ENCODE data around the gene RTN4R. TPM values are rescaled to one million over a fixed set of nuclear protein-coding genes. Genes with fewer than 3 reads are reported as not detected.
"Not testable (repeated sequence)": the region's sequence is repeated elsewhere in the genome, so short reads cannot be mapped to it uniquely, and the experiment has no call there.

RTN4R gene
- total RNA-seq, 1 experiment from 2014 or later, result 9.6 TPM

DNA sequence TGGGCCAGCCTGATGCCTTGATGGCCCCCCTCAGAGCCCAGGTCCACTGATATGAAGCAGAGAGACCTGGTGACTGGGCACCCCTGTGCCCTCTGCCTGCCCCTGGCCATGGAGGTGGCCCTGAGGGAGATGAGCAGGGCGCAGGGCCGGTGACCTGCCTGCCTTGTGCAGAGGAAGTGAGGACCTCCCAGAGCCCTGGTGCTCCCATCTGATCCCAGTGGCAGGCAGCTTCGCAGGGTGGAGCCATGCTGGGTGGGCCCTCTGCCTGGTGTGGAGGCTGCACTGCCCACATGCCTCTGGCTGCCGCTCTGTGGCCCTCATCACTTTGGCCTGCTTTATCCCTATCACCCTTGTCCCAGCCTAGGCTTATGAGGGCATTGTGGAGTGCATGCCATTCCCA, 1.1 kb upstream of the RTN4R start:
- H3K4me1 ChIP-seq (ENCODE audit: insufficient read depth, low read length, poor library complexity, severe bottlenecking); H3K9me3 ChIP-seq (ENCODE audit: low read depth, low read length, poor library complexity, severe bottlenecking); H3K36me3 ChIP-seq (ENCODE audit: insufficient read depth, low read length, poor library complexity, severe bottlenecking); H3K27ac ChIP-seq (ENCODE audit: low read depth, low read length, poor library complexity, severe bottlenecking); intact Hi-C loops (cut with micrococcal nuclease; ENCODE audit: unreplicated experiment); H3K27me3 ChIP-seq (replicated peaks; ENCODE audit: insufficient read depth, low read depth, low read length, poor library complexity); CTCF ChIA-PET; BruUV-seq (replicated peaks); H3K4me3 ChIP-seq (ENCODE audit: low read depth, low read length, poor library complexity, severe bottlenecking); DNase-seq (ENCODE audit: low spot score); POLR2A ChIA-PET (ENCODE audit: low non-redundant PET): not testable (repeated sequence)

DNA sequence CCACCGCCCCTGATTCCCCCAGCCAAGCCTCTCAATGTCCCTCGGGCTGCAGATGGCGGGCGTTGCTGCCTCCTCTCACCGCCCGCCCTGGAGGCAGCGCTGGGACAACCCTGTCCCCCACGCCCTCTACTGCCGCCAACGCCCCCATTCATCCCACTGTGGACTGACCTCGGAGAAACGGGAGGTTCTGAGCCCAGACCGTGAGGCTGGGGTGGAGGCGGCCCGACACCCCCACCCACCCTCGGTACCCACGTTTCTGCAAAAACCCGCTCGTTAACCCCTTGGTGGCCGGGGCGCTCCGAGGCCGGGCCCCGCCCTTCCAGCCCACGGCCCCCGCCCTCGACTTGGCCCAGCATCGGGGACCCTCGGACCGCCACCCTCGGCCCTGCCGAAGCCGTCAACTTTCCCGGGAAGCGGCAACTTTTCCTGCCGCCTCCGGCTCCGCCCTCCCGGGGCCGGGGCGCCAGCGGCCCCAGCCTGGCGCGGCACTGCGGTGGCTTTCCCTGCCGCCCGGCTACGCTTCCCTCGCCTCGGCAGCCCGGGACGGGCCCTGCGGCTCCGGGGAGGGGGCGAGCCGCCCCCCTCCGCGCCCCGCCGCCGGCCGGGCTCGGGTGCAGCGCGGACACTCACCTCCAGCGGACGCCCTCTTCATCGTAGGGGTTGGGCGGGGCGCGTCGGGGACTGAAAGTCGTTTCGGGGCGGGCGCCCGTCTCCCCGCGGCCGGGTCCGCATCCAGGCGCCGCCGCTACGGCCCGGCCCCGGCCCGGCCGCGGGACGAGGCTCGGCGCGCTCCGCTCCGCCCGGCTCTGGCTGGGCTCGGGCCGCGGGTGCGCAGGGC, 458 bp downstream of the RTN4R start:
- Histone ChIP-seq H3K9me3 (ENCODE audit: low read depth, low read length, poor library complexity, severe bottlenecking) (no peaks in the 10 kb centered on the region), H3K27me3 (replicated peaks; ENCODE audit: insufficient read depth, low read depth, low read length, poor library complexity) (no peaks in the 10 kb centered on the region), H3K4me3 (ENCODE audit: low read depth, low read length, poor library complexity, severe bottlenecking) (peak overlapping the region; percentile 52), H3K36me3 (ENCODE audit: insufficient read depth, low read length, poor library complexity, severe bottlenecking) (no peaks in the 10 kb centered on the region), H3K4me1 (ENCODE audit: insufficient read depth, low read length, poor library complexity, severe bottlenecking) (peaks cover 8% of the 10 kb centered on the region), H3K27ac (ENCODE audit: low read depth, low read length, poor library complexity, severe bottlenecking) (no peak overlapping the region)
- DNase-seq (ENCODE audit: low spot score), result peak; percentile 25
- intact Hi-C loops (cut with micrococcal nuclease; ENCODE audit: unreplicated experiment), result loop anchor here (1.0 kb wide), 1 partner anchor 110 kb away; no protein-coding TSS in a partner anchor
- TF ChIP-seq, protein P1, sequence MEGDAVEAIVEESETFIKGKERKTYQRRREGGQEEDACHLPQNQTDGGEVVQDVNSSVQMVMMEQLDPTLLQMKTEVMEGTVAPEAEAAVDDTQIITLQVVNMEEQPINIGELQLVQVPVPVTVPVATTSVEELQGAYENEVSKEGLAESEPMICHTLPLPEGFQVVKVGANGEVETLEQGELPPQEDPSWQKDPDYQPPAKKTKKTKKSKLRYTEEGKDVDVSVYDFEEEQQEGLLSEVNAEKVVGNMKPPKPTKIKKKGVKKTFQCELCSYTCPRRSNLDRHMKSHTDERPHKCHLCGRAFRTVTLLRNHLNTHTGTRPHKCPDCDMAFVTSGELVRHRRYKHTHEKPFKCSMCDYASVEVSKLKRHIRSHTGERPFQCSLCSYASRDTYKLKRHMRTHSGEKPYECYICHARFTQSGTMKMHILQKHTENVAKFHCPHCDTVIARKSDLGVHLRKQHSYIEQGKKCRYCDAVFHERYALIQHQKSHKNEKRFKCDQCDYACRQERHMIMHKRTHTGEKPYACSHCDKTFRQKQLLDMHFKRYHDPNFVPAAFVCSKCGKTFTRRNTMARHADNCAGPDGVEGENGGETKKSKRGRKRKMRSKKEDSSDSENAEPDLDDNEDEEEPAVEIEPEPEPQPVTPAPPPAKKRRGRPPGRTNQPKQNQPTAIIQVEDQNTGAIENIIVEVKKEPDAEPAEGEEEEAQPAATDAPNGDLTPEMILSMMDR (conservative IDR thresholded peaks at IDR 0.05; ENCODE audit: low read depth, low read length), result no peak
- no peak for TF ChIP-seq EZH2 (IDR thresholded peaks at IDR 0.05; ENCODE audit: borderline replicate concordance, low read depth, low read length, poor library complexity, severe bottlenecking)
- no TSS peak for BruUV-seq (replicated peaks)
- ChIA-PET POLR2A (ENCODE audit: low non-redundant PET) (no interaction called here), CTCF (no interaction called here)

DNA sequence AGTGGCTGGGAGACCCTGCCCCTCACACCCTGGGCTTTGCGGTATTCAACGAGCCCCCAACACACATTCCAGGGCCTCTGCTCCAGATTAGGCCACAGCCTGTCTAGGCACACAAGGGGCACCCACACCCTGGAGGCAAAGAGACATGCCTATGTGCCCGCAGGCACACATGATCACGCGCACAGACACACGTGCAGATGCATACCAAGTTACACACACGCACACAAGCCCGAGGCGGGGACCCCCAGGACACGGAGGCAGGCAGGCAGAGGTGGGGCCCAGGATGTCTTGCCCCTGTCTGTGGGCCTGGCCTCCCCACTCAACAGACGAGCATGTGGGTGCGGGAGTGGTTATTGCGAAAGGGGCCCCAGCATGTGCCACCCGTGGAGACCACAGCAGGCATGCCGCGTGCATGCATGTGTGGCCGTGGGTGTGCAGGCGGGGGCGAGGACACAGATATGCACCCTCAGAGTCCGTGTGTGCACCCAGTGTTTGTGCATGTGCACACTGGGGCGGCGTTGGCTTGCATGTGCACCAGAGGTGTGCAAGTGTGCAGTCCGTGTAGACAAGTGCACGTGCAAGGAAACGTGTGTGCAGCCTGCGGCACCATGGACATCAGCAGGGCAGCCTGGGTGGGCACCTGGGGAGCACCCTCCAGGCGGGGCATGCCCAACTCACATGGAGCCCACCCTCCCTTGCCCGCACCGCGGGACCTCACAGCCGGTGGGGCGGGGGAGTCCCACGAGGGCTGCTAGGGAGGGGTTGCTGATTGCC, 1.3 kb downstream of the RTN4R start:
- H3K4me3 ChIP-seq (ENCODE audit: low read depth, low read length, poor library complexity, severe bottlenecking), result peak overlapping the region; percentile 52
- POLR2A ChIA-PET (ENCODE audit: low non-redundant PET); intact Hi-C loops (cut with micrococcal nuclease; ENCODE audit: unreplicated experiment); H3K27me3 ChIP-seq (replicated peaks; ENCODE audit: insufficient read depth, low read depth, low read length, poor library complexity); H3K9me3 ChIP-seq (ENCODE audit: low read depth, low read length, poor library complexity, severe bottlenecking); BruUV-seq (replicated peaks); H3K4me1 ChIP-seq (ENCODE audit: insufficient read depth, low read length, poor library complexity, severe bottlenecking); DNase-seq (ENCODE audit: low spot score); CTCF ChIA-PET; H3K27ac ChIP-seq (ENCODE audit: low read depth, low read length, poor library complexity, severe bottlenecking); H3K36me3 ChIP-seq (ENCODE audit: insufficient read depth, low read length, poor library complexity, severe bottlenecking): not testable (repeated sequence)

DNA sequence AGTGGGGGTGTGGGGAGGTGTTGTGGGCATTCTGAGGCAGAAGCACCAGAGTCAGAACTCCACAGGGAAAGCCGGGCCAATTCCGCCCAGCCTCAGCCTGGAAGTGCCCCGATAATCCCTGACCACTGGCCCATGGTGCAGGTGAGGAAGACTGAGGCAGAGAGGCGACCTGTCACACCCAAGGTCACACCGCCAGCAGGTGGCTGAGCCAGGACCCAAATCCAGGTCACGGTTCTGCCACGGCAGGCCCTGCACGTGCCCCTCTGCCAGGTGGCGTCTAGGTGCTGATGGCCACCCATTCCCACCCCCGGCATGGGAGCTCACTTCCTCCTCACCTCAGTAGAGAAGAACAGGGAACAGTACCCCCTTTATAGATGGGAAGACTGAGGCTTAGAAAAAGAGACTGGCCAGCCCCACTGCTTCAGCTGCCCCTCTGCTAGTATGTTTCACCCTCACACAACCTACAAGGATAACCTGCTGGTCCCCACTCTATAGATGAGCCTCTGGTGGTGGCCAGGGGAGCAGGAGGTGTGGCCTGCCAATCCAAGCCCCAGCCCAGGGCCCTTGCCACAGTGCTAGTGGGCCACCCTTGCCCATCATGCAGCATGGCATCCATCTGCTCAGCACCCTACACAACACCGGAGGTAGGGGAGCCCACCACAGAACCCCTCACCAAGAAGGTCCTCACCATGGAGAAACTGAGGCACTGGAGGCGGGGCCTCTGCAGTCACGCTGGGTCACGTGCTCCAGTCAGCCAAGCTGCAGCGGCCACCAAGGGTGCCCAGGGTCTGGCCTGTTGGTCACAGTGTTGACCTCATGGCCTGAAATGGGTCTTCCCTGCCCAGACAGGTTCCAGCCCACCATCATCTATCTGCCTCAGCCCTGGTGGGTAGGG, 2.1 kb downstream of the RTN4R start:
- CTCF ChIA-PET; H3K36me3 ChIP-seq (ENCODE audit: insufficient read depth, low read length, poor library complexity, severe bottlenecking); H3K27ac ChIP-seq (ENCODE audit: low read depth, low read length, poor library complexity, severe bottlenecking); H3K9me3 ChIP-seq (ENCODE audit: low read depth, low read length, poor library complexity, severe bottlenecking); DNase-seq (ENCODE audit: low spot score); H3K27me3 ChIP-seq (replicated peaks; ENCODE audit: insufficient read depth, low read depth, low read length, poor library complexity); H3K4me1 ChIP-seq (ENCODE audit: insufficient read depth, low read length, poor library complexity, severe bottlenecking); intact Hi-C loops (cut with micrococcal nuclease; ENCODE audit: unreplicated experiment); BruUV-seq (replicated peaks); POLR2A ChIA-PET (ENCODE audit: low non-redundant PET); H3K4me3 ChIP-seq (ENCODE audit: low read depth, low read length, poor library complexity, severe bottlenecking): not testable (repeated sequence)

All from A673 (cell line).